NCI-H1048 (cell line): ENCODE measurements around the gene RUNX3.

Source experiments
- DNase-seq: peaks from one replicate; lab custom pipeline; 2025; lab: John Stamatoyannopoulos, UW

RUNX3 gene

DNA sequence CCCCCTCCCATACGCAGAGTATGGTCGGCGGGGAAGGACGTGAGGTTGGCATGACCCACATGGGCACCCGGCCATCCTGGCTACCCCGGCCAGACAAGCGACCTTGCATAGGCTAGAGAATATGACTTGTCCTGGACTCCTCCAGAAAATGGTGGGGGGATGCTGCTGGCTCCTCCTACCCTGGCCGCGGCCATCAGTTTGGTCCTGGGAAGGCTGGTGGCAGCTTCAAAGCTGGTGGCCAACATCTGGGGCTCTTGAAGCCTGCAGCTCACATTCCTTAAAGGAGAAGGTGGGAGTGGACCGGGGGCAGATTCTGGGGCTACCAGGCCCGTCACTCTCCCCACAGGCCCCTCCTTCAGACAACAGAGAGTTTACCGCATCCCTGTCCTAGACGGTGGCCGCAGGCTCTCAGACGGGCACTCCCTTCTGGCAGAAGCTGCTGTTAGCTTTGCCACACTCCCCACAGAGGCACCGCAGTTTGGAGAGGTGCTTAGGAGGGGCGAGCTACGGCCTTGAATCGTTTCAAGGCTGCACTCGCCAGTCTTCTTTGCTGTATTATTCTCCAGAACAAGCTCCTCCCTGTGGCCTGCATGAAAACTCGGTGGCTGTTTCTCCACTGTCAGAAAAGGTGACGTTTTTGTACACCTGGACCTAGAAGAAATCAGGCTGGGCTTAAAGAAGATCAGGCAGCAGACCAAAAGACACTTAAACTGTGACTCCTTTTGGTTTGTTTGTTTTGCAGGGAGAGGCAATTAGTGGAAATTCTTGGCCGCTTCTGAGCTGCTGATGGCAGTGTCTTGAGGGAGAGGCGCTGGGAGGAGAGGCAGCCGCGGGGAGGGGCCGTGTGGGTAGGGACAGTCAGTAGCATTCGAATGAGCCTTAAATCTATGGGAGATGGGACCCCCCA, 68.0 kb downstream of the RUNX3 start:
- DNase-seq, result no peak

DNA sequence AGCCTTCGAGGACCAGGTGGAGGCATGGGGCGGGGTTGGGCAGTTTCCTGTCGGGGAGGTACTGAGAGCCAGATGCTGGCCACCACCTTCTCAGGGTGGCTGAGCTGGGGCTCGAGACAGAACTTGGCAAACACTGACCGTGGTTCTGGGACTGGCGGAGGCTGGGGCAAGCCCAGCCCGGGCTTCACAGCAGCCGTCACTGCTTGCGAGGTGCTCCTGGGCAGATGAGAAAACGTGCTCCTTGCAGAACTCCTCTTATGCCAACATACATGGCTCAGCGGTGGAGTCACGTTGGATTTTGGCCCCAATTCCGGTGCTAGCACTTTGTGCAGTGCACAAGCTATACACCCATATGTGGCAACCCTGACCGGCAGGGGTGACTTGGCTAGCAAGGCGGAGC, 69.2 kb downstream of the RUNX3 start:
- no peak for DNase-seq

DNA sequence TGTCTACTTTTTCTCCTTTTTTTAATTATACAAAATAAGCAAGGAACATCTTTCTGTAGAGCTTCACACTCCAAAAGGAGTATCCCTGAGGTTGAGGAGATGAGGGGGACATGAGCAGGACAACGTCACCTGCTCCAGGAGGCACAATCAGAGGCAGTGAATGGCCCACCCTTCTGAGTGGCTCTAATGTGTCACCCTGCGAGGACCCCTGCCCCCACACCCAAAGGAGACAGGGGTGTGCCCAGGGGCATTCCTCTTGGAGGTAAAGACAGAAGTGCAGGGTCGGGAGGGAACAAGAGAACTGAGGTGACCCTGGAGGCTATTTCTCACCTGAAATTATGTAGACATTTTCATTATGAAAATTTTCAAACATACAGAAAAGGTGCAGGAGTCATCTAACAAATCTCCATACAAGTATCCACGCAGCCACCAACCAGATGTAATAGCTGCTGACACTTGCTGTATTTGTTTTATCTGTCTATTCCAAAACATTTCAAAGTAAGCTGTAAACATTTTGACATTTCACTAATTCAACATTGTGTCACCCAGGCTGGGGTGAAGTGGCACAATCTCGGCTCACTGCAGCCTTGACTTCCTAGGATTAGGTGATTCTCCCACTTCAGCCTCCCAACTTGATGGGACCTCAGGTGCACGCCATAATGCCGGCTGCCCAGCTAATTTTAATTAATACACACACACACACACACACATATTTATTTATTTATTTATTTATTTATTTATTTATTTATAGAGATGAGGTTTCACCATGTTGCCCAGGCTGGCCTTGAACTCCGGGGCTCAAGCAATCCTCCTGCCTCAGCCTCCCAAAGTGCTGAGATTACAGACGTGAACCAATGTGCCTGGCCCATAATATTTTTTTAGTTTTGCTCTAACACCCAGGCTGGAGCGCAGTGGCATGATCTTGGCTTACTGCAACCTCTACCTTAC, 70.7 kb downstream of the RUNX3 start:
- no peak for DNase-seq

DNA sequence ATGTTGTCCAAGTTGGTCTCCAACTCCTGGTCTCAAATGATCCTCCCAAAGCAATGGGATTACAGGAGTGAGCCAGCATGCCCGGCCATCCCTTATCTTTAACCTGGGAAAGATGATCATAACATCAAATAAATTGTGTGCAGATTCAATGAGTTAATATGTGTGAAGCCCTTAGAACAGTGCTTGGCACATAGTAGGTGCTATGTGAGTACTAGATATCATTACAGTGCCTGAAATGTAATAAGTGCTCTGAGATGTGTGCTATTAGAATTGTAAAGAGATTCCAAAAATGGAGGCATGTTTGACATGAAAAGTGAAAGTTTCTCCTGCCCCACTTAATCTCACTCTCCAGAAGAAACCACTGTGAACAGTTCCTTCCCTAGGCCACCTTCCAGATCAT, 71.8 kb downstream of the RUNX3 start:
- no peak for DNase-seq

DNA sequence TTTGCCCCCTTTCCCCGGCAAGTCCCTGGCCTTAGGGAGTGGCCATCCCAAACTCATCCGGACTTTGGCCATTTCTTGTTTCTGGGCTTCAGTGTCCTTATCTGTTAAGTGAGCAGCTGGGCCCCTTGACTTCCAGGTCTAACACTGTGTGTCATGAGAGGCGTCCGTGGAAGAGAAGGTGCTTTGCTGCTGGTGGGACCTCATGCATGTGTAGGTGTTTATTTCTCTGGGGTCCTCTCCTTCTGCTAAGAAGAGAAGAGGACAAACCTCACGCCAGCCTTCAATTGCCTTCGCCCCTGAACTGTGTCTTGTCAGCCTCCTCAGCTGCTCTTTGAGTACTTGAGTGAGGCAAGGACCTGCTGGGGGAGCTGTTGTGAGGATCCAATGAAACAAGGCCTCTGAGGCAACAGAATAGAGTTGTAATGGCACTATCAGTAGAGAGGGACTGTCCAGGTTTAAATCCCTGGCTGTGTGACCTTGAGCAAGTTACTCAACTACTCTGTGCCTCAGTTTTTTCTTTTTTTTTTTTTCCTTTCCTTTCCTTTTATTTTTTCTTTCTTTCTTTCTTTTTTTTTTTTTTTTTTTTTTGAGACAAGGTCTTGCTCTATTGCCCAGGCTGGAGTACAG, 72.5 kb downstream of the RUNX3 start:
- DNase-seq, result no peak

DNA sequence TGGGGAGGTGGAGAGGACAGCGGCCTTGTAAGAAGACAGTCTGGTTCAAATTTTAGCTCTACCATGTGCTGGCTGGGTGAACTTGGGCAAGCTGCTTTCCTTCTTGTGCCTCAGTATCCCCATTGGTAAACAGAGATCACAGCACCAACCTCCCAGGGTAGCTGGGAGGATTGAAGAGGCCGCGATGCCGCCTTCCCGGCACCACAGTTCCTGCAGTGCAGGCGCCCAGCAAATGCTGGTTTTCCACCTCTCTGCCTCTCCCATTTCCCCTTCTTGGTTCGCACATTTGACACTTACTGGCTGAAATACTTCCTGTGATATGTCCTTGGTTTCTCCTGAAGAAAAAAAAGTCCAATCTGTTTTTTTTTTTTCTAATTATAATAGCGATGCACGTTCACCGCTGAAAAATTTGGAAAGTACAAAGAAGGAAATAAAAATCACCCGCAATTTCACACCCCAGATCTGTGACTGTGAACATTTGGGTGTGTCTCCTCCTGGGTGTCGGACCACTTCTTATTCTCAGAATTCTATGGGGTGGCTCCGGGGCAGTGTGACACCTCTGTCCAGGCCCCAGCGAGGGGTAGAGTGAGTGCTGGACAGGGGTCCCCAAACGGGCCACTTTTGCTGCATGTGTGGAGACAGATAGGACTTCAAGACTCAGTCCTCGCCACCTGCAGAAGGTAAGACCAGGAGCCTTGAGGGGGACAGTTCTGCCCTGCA, 73.1 kb downstream of the RUNX3 start:
- no peak for DNase-seq

DNA sequence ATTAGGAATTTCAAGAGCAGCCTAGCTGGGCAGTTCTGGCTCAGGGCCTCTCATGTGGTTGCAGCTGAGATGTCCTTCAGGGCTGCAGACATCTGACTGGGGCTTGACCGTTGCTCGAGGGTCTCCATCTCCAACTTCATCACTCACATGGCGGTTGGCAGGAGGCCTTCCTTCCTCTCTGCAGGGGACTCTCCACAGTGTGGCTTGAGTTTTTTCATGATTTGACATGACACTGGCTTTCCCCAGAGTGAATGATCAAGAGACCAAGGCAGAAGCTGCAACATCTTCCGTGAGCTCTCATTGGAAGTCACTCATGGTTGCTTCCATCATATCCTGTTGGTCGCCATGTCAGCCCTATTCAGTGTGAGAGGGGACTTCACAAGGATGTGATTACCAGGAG, 74.6 kb downstream of the RUNX3 start:
- no peak for DNase-seq

DNA sequence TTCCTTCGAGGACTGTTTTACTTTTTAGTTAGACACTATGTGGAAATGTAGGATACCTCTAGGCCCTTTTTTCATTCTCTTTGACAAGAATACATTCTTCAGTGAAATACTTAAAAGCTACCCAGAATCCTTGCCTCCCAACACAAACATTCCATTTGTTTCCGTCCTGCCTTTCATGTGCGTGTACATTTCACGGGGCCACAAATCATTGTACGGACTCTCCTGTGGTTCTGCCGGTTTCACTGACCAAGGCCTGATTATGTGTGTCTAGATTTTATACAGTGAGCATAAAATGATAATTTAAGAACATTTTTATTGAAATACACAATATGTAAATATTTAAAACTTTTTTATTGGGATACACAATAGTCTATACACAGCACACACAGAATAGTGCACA, 76.4 kb downstream of the RUNX3 start:
- no peak for DNase-seq

DNA sequence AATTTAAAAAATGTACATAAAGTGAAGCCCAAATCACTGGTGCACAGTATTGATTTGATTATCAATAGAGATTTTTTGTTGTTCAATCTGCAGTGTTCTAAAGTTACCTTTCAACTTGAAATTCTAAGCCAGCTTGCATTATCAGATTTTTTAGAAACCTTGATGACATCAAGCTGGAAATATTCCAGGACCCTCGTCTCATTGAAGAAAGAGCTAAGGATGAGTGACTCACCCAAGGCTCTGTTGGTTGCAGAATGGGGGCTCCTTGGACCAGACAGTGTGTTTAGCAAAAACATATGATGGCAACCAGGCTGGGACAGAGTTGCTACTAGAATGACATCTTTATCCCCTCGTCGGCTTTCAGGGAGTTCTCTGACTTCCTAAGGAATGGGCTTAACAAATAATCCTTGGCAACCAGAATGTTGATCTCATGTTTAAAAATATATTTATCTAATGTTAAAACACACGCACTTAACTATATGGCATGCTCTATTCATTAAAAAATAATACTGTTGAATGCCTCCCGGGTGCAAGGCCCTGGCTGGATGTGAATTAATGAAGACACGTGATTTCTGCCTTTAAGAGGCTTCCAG, 79.7 kb downstream of the RUNX3 start:
- no peak for DNase-seq

DNA sequence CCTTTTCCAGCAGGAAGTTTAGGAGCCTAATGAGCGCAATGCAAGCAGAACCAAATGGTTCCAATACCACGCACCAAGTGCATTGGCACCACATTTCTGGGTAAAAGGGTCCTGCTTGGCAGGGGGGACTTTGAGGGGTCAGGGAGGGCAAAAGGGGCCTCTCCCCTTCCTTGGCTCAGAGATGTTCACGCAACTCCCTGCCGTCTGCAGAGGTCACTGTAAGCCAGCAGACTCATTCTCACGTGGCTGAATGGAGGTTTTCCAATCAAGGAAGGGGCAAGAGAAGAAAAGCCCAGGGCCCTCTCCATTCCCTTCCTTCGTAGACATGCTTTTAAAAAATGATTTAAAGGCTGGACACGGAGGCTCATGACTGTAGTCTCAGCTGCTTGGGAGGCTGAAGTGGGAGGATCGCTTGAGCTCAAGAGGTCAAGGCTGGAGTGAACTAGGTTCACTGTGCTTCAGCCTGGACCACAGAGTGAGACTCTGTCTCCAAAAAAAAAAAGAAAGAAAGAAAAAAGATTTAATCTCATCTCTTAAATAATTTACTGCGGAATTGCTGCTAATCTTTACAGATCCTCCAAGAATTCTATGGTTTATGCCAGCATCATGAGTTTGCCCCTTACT, 80.3 kb downstream of the RUNX3 start:
- DNase-seq, result no peak
